Activated CD4-positive, alpha-beta T cell treated with anti-CD3 and anti-CD28 coated beads, Interleukin-2, amount 10 ng/mL, durations not matched to agents 24 days and 14 days (primary cell): ENCODE measurements around the gene TM7SF3. TPM values are rescaled to one million over a fixed set of nuclear protein-coding genes. Genes with fewer than 3 reads are reported as not detected.
"Not testable (repeated sequence)": the region's sequence is repeated elsewhere in the genome, so short reads cannot be mapped to it uniquely, and the experiment has no call there.

Source experiments
- DNase-seq: peaks from one replicate; pipeline ENCODE4 v3.0.0; 2022
- H3K27ac Mint-ChIP-seq: one replicate; pipeline ENCODE4 v1.8.0; 2022; ENCODE audit warnings: mild to moderate bottlenecking, mixed read lengths
- H3K27me3 Mint-ChIP-seq: one replicate; pipeline ENCODE4 v1.8.0; 2022; ENCODE audit warnings: mixed read lengths
- H3K36me3 Mint-ChIP-seq: one replicate; pipeline ENCODE4 v1.8.0; 2022; ENCODE audit warnings: low read depth, mild to moderate bottlenecking, mixed read lengths
- H3K4me1 Mint-ChIP-seq: one replicate; pipeline ENCODE4 v1.8.0; 2021; ENCODE audit warnings: mixed read lengths
- H3K4me3 Mint-ChIP-seq: one replicate; pipeline ENCODE4 v1.8.0; 2022; ENCODE audit warnings: mild to moderate bottlenecking, moderate library complexity, mixed read lengths
- H3K9me3 Mint-ChIP-seq: one replicate; pipeline ENCODE4 v1.8.0; 2021; ENCODE audit warnings: mixed read lengths
- intact Hi-C: fragments of 100-400 bp; cut with micrococcal nuclease; formaldehyde crosslinking; loops from one replicate; pipeline ENCODE4 v1.15.1; 2023
- total RNA-seq: library from RNA; stranded (reverse); gene quantifications from 2 replicates; pipeline ENCODE4 v1.2.3, GENCODE V29; 2022

TM7SF3 gene
- total RNA-seq = 44.0 and 51.6 TPM in 2 replicates

GRCh38 chr12:27014085-27014858, at the start of gene TM7SF3:
TM7SF3 (minus strand) TSS chr12:27014384; CDS start chr12:27014168, 216 bp downstream.
- Mint-ChIP-seq H3K9me3 (no peaks in the 10 kb centered on the region), H3K27me3 (no peaks in the 10 kb centered on the region), H3K4me3 (peak within 1 kb of the TSS; percentile 94), H3K4me1 (peaks cover 47% of the 10 kb centered on the region), H3K36me3 (peaks cover 12% of the 10 kb centered on the region), H3K27ac (peak within 1 kb of the TSS; percentile 95)
- intact Hi-C loops = loop anchor here (1.0 to 5.0 kb wide), 12 partner anchors 8 to 809 kb away; partner anchors contain the start of genes FGFR1OP2, ITPR2, MED21 and MRPS35
- DNase-seq = peak; percentile 99

- no peaks in the 10 kb centered on the region for H3K36me3 Mint-ChIP-seq
- no peak overlapping the region for H3K4me3 Mint-ChIP-seq
- no peaks in the 10 kb centered on the region for H3K27me3 Mint-ChIP-seq
- H3K9me3 Mint-ChIP-seq = no peaks in the 10 kb centered on the region
- H3K4me1 Mint-ChIP-seq = no peaks in the 10 kb centered on the region
- intact Hi-C loops = no loop called here
- H3K27ac Mint-ChIP-seq = no peak overlapping the region
- no peak for DNase-seq
Observed at GRCh38 chr12:27063250-27063851, 49.2 kb upstream of the TM7SF3 start.

GRCh38 chr12:27061317-27061716, 47.1 kb upstream of the TM7SF3 start:
- Mint-ChIP-seq H3K4me3 (no peak overlapping the region), H3K27ac (no peak overlapping the region), H3K36me3 (no peaks in the 10 kb centered on the region), H3K27me3 (no peaks in the 10 kb centered on the region), H3K4me1 (no peaks in the 10 kb centered on the region), H3K9me3 (no peaks in the 10 kb centered on the region)
- intact Hi-C loops = no loop called here
- DNase-seq = no peak

- intact Hi-C loops = no loop called here
- Mint-ChIP-seq H3K4me1 (no peaks in the 10 kb centered on the region), H3K9me3 (no peaks in the 10 kb centered on the region), H3K4me3 (no peak overlapping the region), H3K36me3 (no peaks in the 10 kb centered on the region), H3K27me3 (no peaks in the 10 kb centered on the region), H3K27ac (no peak overlapping the region)
- DNase-seq = no peak
Observed at GRCh38 chr12:27060740-27061139, 46.6 kb upstream of the TM7SF3 start.

- no peak for DNase-seq
- no peak overlapping the region for H3K4me3 Mint-ChIP-seq
- H3K27ac Mint-ChIP-seq = no peak overlapping the region
- H3K27me3 Mint-ChIP-seq = no peaks in the 10 kb centered on the region
- H3K36me3 Mint-ChIP-seq = no peaks in the 10 kb centered on the region
- H3K4me1 Mint-ChIP-seq = no peaks in the 10 kb centered on the region
- intact Hi-C loops = no loop called here
- no peaks in the 10 kb centered on the region for H3K9me3 Mint-ChIP-seq
Observed at GRCh38 chr12:27057543-27057942, 43.4 kb upstream of the TM7SF3 start.

- Mint-ChIP-seq H3K9me3 (no peaks in the 10 kb centered on the region), H3K4me3 (no peak overlapping the region), H3K27me3 (no peaks in the 10 kb centered on the region), H3K36me3 (no peaks in the 10 kb centered on the region), H3K4me1 (no peaks in the 10 kb centered on the region), H3K27ac (no peak overlapping the region)
- DNase-seq = no peak
- intact Hi-C loops = no loop called here
Observed at GRCh38 chr12:27055966-27056365, 41.8 kb upstream of the TM7SF3 start.

- intact Hi-C loops = no loop called here
- Mint-ChIP-seq H3K27ac (no peak overlapping the region), H3K4me1 (no peaks in the 10 kb centered on the region), H3K9me3 (no peaks in the 10 kb centered on the region), H3K36me3 (no peaks in the 10 kb centered on the region), H3K4me3 (no peak overlapping the region), H3K27me3 (no peaks in the 10 kb centered on the region)
- DNase-seq = no peak
Observed at GRCh38 chr12:27052742-27053141, 38.6 kb upstream of the TM7SF3 start.

GRCh38 chr12:27052176-27052575, 38.0 kb upstream of the TM7SF3 start:
- H3K27ac Mint-ChIP-seq = no peak overlapping the region
- no peaks in the 10 kb centered on the region for H3K9me3 Mint-ChIP-seq
- H3K36me3 Mint-ChIP-seq = no peaks in the 10 kb centered on the region
- no peaks in the 10 kb centered on the region for H3K4me1 Mint-ChIP-seq
- H3K27me3 Mint-ChIP-seq = no peaks in the 10 kb centered on the region
- H3K4me3 Mint-ChIP-seq = no peak overlapping the region
- intact Hi-C loops = no loop called here
- DNase-seq = no peak

GRCh38 chr12:27048822-27049752, 34.9 kb upstream of the TM7SF3 start:
- H3K27me3 Mint-ChIP-seq = no peaks in the 10 kb centered on the region
- intact Hi-C loops = no loop called here
- DNase-seq = no peak

GRCh38 chr12:27042018-27042417, 27.8 kb upstream of the TM7SF3 start:
- DNase-seq, H3K4me3 Mint-ChIP-seq, H3K4me1 Mint-ChIP-seq, intact Hi-C loops, H3K27me3 Mint-ChIP-seq, H3K27ac Mint-ChIP-seq: not testable (repeated sequence)
- peaks cover 11% of the 10 kb centered on the region for H3K36me3 Mint-ChIP-seq
- peaks cover 16% of the 10 kb centered on the region for H3K9me3 Mint-ChIP-seq

More at GRCh38 chr12:27048822-27049752, 34.9 kb upstream of the TM7SF3 start:
- Mint-ChIP-seq H3K4me1 (no peaks in the 10 kb centered on the region), H3K27ac (no peak overlapping the region), H3K36me3 (no peaks in the 10 kb centered on the region), H3K9me3 (peaks cover 14% of the 10 kb centered on the region), H3K4me3 (no peak overlapping the region)

GRCh38 chr12:27040637-27041036, 26.5 kb upstream of the TM7SF3 start:
- H3K4me3 Mint-ChIP-seq, intact Hi-C loops, DNase-seq, H3K27me3 Mint-ChIP-seq, H3K27ac Mint-ChIP-seq, H3K4me1 Mint-ChIP-seq: not testable (repeated sequence)
- H3K36me3 Mint-ChIP-seq = peaks cover 16% of the 10 kb centered on the region
- H3K9me3 Mint-ChIP-seq = peaks cover 13% of the 10 kb centered on the region

- peaks cover 33% of the 10 kb centered on the region for H3K36me3 Mint-ChIP-seq
- no peaks in the 10 kb centered on the region for H3K27me3 Mint-ChIP-seq
- H3K4me3 Mint-ChIP-seq = no peak overlapping the region
- no peak overlapping the region for H3K27ac Mint-ChIP-seq
- H3K9me3 Mint-ChIP-seq = no peaks in the 10 kb centered on the region
- H3K4me1 Mint-ChIP-seq = peaks cover 3% of the 10 kb centered on the region
- peak; percentile 32 for DNase-seq
- intact Hi-C loops = loop anchor here (5.0 kb wide), 3 partner anchors 88 to 348 kb away; no protein-coding TSS in a partner anchor
Observed at GRCh38 chr12:27034607-27035293, 20.6 kb upstream of the TM7SF3 start.

- Mint-ChIP-seq H3K36me3 (peaks cover 43% of the 10 kb centered on the region), H3K4me3 (no peak overlapping the region), H3K4me1 (no peaks in the 10 kb centered on the region), H3K27ac (no peak overlapping the region), H3K9me3 (no peaks in the 10 kb centered on the region), H3K27me3 (no peaks in the 10 kb centered on the region)
- DNase-seq = no peak
- intact Hi-C loops = no loop called here
Observed at GRCh38 chr12:27032679-27033078, 18.5 kb upstream of the TM7SF3 start.
